Myocyte (in vitro differentiated cells): Measurements from ENCODE around the gene DERL3. TPM values are rescaled to one million over a fixed set of nuclear protein-coding genes. Genes with fewer than 3 reads are reported as not detected.
"Not testable (repeated sequence)": the region's sequence is repeated elsewhere in the genome, so short reads cannot be mapped to it uniquely, and the experiment has no call there.

Experiments used
- DNase-seq: peaks from one replicate; pipeline ENCODE4 v3.0.0-alpha.2; 2012; ENCODE audit warnings: low read depth
- polyA plus RNA-seq: library from polyadenylated mRNA; unstranded; fragments of >200 nt; gene quantifications from one replicate; pipeline ENCODE4 v1.2.1, GENCODE V29; 2012; ENCODE audit warnings: missing spikeins
- total RNA-seq: library from RNA; depleted of rRNA; stranded (reverse); fragments of >200 nt; gene quantifications from 2 replicates; pipeline ENCODE4 v1.2.3, GENCODE V29; 2014

Gene DERL3
- total RNA-seq: 1.5 and 4.6 TPM in 2 replicates
- polyA plus RNA-seq: 3.6 TPM

- peak; percentile 85 for DNase-seq
These were observed at the start of gene DERL3 for GRCh38 chr22:23838681-23839468. TSS of gene DERL3 (minus strand) at chr22:23839006. CDS start at chr22:23838987, 19 bp downstream.

- DNase-seq: no peak
These were observed 45.3 kb upstream of the DERL3 start for GRCh38 chr22:23884140-23884539.

GRCh38 chr22:23883658-23884057 lies 44.9 kb upstream of the DERL3 start:
- no peak for DNase-seq

- DNase-seq: no peak
These were observed 43.6 kb upstream of the DERL3 start for GRCh38 chr22:23882370-23882769.

- DNase-seq: peak; percentile 50
These were observed 39.4 kb upstream of the DERL3 start for GRCh38 chr22:23878219-23878618.

GRCh38 chr22:23877566-23877965 lies 38.8 kb upstream of the DERL3 start:
- DNase-seq: no peak

- DNase-seq: no peak
These were observed 37.0 kb upstream of the DERL3 start for GRCh38 chr22:23875801-23876200.

- DNase-seq: no peak
These were observed 36.1 kb upstream of the DERL3 start for GRCh38 chr22:23874871-23875270.

- DNase-seq: no peak
These were observed 29.8 kb upstream of the DERL3 start for GRCh38 chr22:23868580-23868979.

- peak; percentile 51 for DNase-seq
These were observed 25.8 kb upstream of the DERL3 start for GRCh38 chr22:23864499-23865154.

GRCh38 chr22:23862103-23862502 lies 23.3 kb upstream of the DERL3 start:
- peak; percentile 51 for DNase-seq

GRCh38 chr22:23860187-23860586 lies 21.4 kb upstream of the DERL3 start:
- not testable (repeated sequence) for DNase-seq

- DNase-seq: no peak
These were observed 20.4 kb upstream of the DERL3 start for GRCh38 chr22:23859201-23859600.

- no peak for DNase-seq
These were observed 19.6 kb upstream of the DERL3 start for GRCh38 chr22:23858484-23858815.

GRCh38 chr22:23857606-23858483 lies 19.0 kb upstream of the DERL3 start, which contains the start of gene SLC2A11:
TSS of gene SLC2A11 (plus strand) at chr22:23857875. CDS start at chr22:23858000, 125 bp downstream.
- peak; percentile 99 for DNase-seq

- peak; percentile 35 for DNase-seq
These were observed 18.2 kb upstream of the DERL3 start for GRCh38 chr22:23856721-23857605.

GRCh38 chr22:23850136-23850611 lies 11.4 kb upstream of the DERL3 start:
- no peak for DNase-seq

- peak; percentile 73 for DNase-seq
These were observed 10.5 kb upstream of the DERL3 start for GRCh38 chr22:23849009-23850006.
